H9 (cell line): ENCODE measurements around the gene THUMPD1. TPM values are rescaled to one million over a fixed set of nuclear protein-coding genes. Genes with fewer than 3 reads are reported as not detected.

ENCODE experiments used
- DNase-seq: peaks from one replicate; pipeline ENCODE4 v3.0.0-alpha.2; 2017
- H2AFZ ChIP-seq: one replicate; pipeline ENCODE4 v1.6.1; 2013; ENCODE audit warnings: mild to moderate bottlenecking, low read length, control low read depth, moderate library complexity
- H2AK5ac ChIP-seq: 2 replicates; pipeline ENCODE4 v1.6.1; 2013; ENCODE audit warnings: low read length, control low read depth, mixed read lengths; ENCODE audit not compliant: insufficient read length
- H2BK120ac ChIP-seq: one replicate; pipeline ENCODE4 v1.6.1; 2013; ENCODE audit warnings: low read depth, mild to moderate bottlenecking, low read length, control low read depth, inconsistent platforms; ENCODE audit not compliant: poor library complexity, severe bottlenecking
- H2BK12ac ChIP-seq: 2 replicates; pipeline ENCODE4 v1.6.1; 2013; ENCODE audit warnings: low read length, control low read depth, mixed read lengths, low read depth; ENCODE audit not compliant: insufficient read length
- H2BK15ac ChIP-seq: 2 replicates; pipeline ENCODE4 v1.6.1; 2013; ENCODE audit warnings: low read depth, low read length, control low read depth
- H2BK20ac ChIP-seq: one replicate; pipeline ENCODE4 v1.6.1; 2013; ENCODE audit warnings: low read depth, mild to moderate bottlenecking, low read length, control low read depth, inconsistent platforms; ENCODE audit not compliant: poor library complexity, severe bottlenecking
- H2BK5ac ChIP-seq: 2 replicates; pipeline ENCODE4 v1.6.1; 2013; ENCODE audit warnings: low read length, control low read depth, mixed read lengths; ENCODE audit not compliant: insufficient read length
- H3K14ac ChIP-seq: 2 replicates; pipeline ENCODE4 v1.6.1; 2013; ENCODE audit warnings: low read length, control low read depth; ENCODE audit not compliant: insufficient read depth
- H3K18ac ChIP-seq: 2 replicates; pipeline ENCODE4 v1.6.1; 2013; ENCODE audit warnings: low read depth, mild to moderate bottlenecking, mixed read lengths, low read length, control low read depth; ENCODE audit not compliant: insufficient read length
- H3K23ac ChIP-seq: 2 replicates; pipeline ENCODE4 v1.6.1; 2013; ENCODE audit warnings: low read length, control low read depth, mixed read lengths, low read depth; ENCODE audit not compliant: insufficient read length
- H3K23me2 ChIP-seq: 2 replicates; pipeline ENCODE4 v1.6.1; 2013; ENCODE audit warnings: low read depth, mild to moderate bottlenecking, mixed read lengths, low read length, control low read depth; ENCODE audit not compliant: insufficient read length, poor library complexity, severe bottlenecking
- H3K27ac ChIP-seq: 2 replicates; pipeline ENCODE4 v1.5.1; 2013; ENCODE audit warnings: low read length, control low read depth, mixed read lengths, low read depth; ENCODE audit not compliant: insufficient read length
- H3K27me3 ChIP-seq: 2 replicates; pipeline ENCODE4 v1.6.1; 2013; ENCODE audit warnings: low read length, control low read depth, inconsistent platforms; ENCODE audit not compliant: insufficient read depth
- H3K4ac ChIP-seq: 2 replicates; pipeline ENCODE4 v1.6.1; 2013; ENCODE audit warnings: low read depth, mild to moderate bottlenecking, control low read depth, inconsistent platforms, low read length, moderate library complexity
- H3K4me1 ChIP-seq: 2 replicates; pipeline ENCODE4 v1.6.1; 2013; ENCODE audit warnings: low read length, control low read depth, inconsistent platforms; ENCODE audit not compliant: insufficient read depth
- H3K4me2 ChIP-seq: 2 replicates; pipeline ENCODE4 v1.6.1; 2013; ENCODE audit warnings: low read length, control low read depth, mixed read lengths; ENCODE audit not compliant: insufficient read length, insufficient read depth
- H3K56ac ChIP-seq: 2 replicates; pipeline ENCODE4 v1.6.1; 2013; ENCODE audit warnings: low read depth, mild to moderate bottlenecking, mixed read lengths, low read length, control low read depth; ENCODE audit not compliant: insufficient read length
- H3K79me1 ChIP-seq: 2 replicates; pipeline ENCODE4 v1.6.1; 2013; ENCODE audit warnings: low read depth, mild to moderate bottlenecking, moderate library complexity, low read length, control low read depth, inconsistent platforms; ENCODE audit not compliant: insufficient read depth, poor library complexity, severe bottlenecking
- H3K79me2 ChIP-seq: 2 replicates; pipeline ENCODE4 v1.6.1; 2013; ENCODE audit warnings: low read length, control low read depth, inconsistent platforms; ENCODE audit not compliant: insufficient read depth
- H3K9ac ChIP-seq: 2 replicates; pipeline ENCODE4 v1.6.1; 2013; ENCODE audit warnings: low read length, control low read depth, mixed read lengths; ENCODE audit not compliant: insufficient read length; ENCODE audit errors: extremely low read depth
- H3K9me3 ChIP-seq: one replicate; pipeline ENCODE4 v1.6.1; 2013; ENCODE audit warnings: low read depth, low read length, inconsistent platforms; ENCODE audit not compliant: control insufficient read depth
- H3T11ph ChIP-seq: one replicate; pipeline ENCODE4 v1.6.1; 2013; ENCODE audit warnings: mild to moderate bottlenecking, low read length, control low read depth, inconsistent platforms
- H4K20me1 ChIP-seq: one replicate; pipeline ENCODE4 v1.6.1; 2013; ENCODE audit not compliant: control insufficient read depth, insufficient read length, insufficient read depth
- H4K5ac ChIP-seq: 2 replicates; pipeline ENCODE4 v1.6.1; 2013; ENCODE audit warnings: low read depth, mild to moderate bottlenecking, mixed read lengths, low read length, control low read depth; ENCODE audit not compliant: insufficient read length
- H4K8ac ChIP-seq: replicated peaks from 2 replicates; pipeline ENCODE4 v1.6.1; 2013; ENCODE audit warnings: low read length, control low read depth, mixed read lengths, low read depth; ENCODE audit not compliant: insufficient read length
- H4K91ac ChIP-seq: 2 replicates; pipeline ENCODE4 v1.6.1; 2013; ENCODE audit warnings: low read depth, mild to moderate bottlenecking, moderate library complexity, mixed read lengths, low read length, control low read depth; ENCODE audit not compliant: insufficient read length
- H3K27ac Mint-ChIP-seq, 3 experiments: 2 replicates in 2 of 3; 3 replicates in 1 of 3; pipeline ENCODE4 v1.8.0; 2020 to 2021; ENCODE audit warnings: mixed read lengths in 3 of 3, mild to moderate bottlenecking in 1 of 3, moderate library complexity in 1 of 3
- H3K27me3 Mint-ChIP-seq: 2 replicates; pipeline ENCODE4 v1.8.0; 2021; ENCODE audit warnings: low read depth, mild to moderate bottlenecking, moderate library complexity, mixed read lengths
- H3K36me3 Mint-ChIP-seq, 3 experiments: 2 replicates in 2 of 3; 3 replicates in 1 of 3; pipeline ENCODE4 v1.8.0; 2020 to 2021; ENCODE audit warnings: low read depth in 3 of 3, mixed read lengths in 3 of 3; ENCODE audit not compliant: insufficient read depth in 1 of 3
- H3K4me1 Mint-ChIP-seq, 2 experiments: 2 replicates each; pipeline ENCODE4 v1.8.0; 2020; ENCODE audit warnings: mixed read lengths in 2 of 2
- H3K4me3 Mint-ChIP-seq, 2 experiments: 2 replicates in 1 of 2; 3 replicates in 1 of 2; pipeline ENCODE4 v1.8.0; 2020 to 2021; ENCODE audit warnings: mild to moderate bottlenecking in 2 of 2, mixed read lengths in 2 of 2, moderate library complexity in 1 of 2
- H3K9me3 Mint-ChIP-seq, 2 experiments: 2 replicates in 1 of 2; 3 replicates in 1 of 2; pipeline ENCODE4 v1.8.0; 2020; ENCODE audit warnings: mild to moderate bottlenecking in 2 of 2, mixed read lengths in 2 of 2, moderate library complexity in 1 of 2
- CTCF ChIP-seq: fragments of 200-600 bp; sonication (generic); conservative IDR thresholded peaks from 3 replicates; pipeline ENCODE4 v1.8.0; 2021; ENCODE audit warnings: antibody characterized with exemption, mild to moderate bottlenecking
- WGBS: extraction: QIAGEN DNeasy Blood & Tissue Kit; methylation state at CpG from one replicate; pipeline ENCODE4 v1.1.7; 2013; ENCODE audit warnings: missing lambda C conversion rate, low lambda C conversion rate, mixed read lengths; ENCODE audit not compliant: insufficient read length; ENCODE audit errors: extremely low coverage; 5-methylcytosine and 5-hydroxymethylcytosine counted together
- total RNA-seq: library from RNA; stranded (reverse); gene quantifications from 2 replicates; pipeline ENCODE4 v1.2.1, GENCODE V29; 2021

Gene THUMPD1
- total RNA-seq, 1 experiment from 2014 or later, result 51.3 TPM

- no peak overlapping the region for H2AFZ ChIP-seq
- H2BK20ac ChIP-seq, result no peak overlapping the region
- H3K18ac ChIP-seq, result no peak overlapping the region
- peaks cover 13 to 27% (median 21%) of the 10 kb centered on the region in 3 experiments; a peak in 6 of 7 replicates for H3K36me3 Mint-ChIP-seq
- H3K27me3 ChIP-seq, result no peaks in the 10 kb centered on the region
- H3K9me3 ChIP-seq, result no peaks in the 10 kb centered on the region
- H4K91ac ChIP-seq, result no peak overlapping the region
- no peak overlapping the region for H4K5ac ChIP-seq
- H3K4me3 Mint-ChIP-seq, result peak overlapping the region; percentile 96 to 97
- H3K4ac ChIP-seq, result no peak overlapping the region
- no peak for TF ChIP-seq CTCF
- H3T11ph ChIP-seq, result no peak overlapping the region
- peak overlapping the region; percentile 68 to 98 (median 98); a peak in 5 of 7 replicates for H3K27ac Mint-ChIP-seq
- peaks cover 7 to 8% of the 10 kb centered on the region in 2 experiments for H3K4me1 Mint-ChIP-seq
- H2AK5ac ChIP-seq, result no peak overlapping the region
- no peak overlapping the region for H2BK120ac ChIP-seq
- H2BK5ac ChIP-seq, result no peak overlapping the region
- peak; percentile 86 for DNase-seq
- H2BK15ac ChIP-seq, result no peak overlapping the region
- WGBS, result no CpG with 5 or more reads among the region's 36 CpGs
- H3K23ac ChIP-seq, result no peak overlapping the region
- H3K14ac ChIP-seq, result peak overlapping the region; percentile 91; the same call in 1 of the 2 replicates
- H3K56ac ChIP-seq, result no peak overlapping the region
- H4K8ac ChIP-seq, result no peak overlapping the region
- peak overlapping the region; percentile 65 for H3K4me2 ChIP-seq
- peaks cover 9% of the 10 kb centered on the region; the same call in 1 of the 2 replicates for H3K79me2 ChIP-seq
- H3K9me3 Mint-ChIP-seq, result peaks cover 6 to 10% of the 10 kb centered on the region in 2 experiments; a peak in 4 of 5 replicates
- H3K4me1 ChIP-seq, result no peaks in the 10 kb centered on the region; the same call in 1 of the 2 replicates
- no peaks in the 10 kb centered on the region for H3K79me1 ChIP-seq
- H3K9ac ChIP-seq, result peak overlapping the region; percentile 89
- H2BK12ac ChIP-seq, result no peak overlapping the region
- H3K27ac ChIP-seq, result no peak overlapping the region
- H4K20me1 ChIP-seq, result no peaks in the 10 kb centered on the region
- no peaks in the 10 kb centered on the region; the same call in 1 of the 2 replicates for H3K27me3 Mint-ChIP-seq
- peaks cover 5% of the 10 kb centered on the region for H3K23me2 ChIP-seq
Observed at GRCh38 chr16:20740901-20741521, 607 bp downstream of the THUMPD1 start.
